Omental fat pad (tissue), 4 donors: ENCODE measurements around the gene CRPPA. TPM values are rescaled to one million over a fixed set of nuclear protein-coding genes. Genes with fewer than 3 reads are reported as not detected.

Experiments used
- ATAC-seq: fragments of 150-250 bp; one replicate; pipeline ENCODE4 v1.9.1; 2016; ENCODE audit warnings: mild to moderate bottlenecking, moderate library complexity; ENCODE audit not compliant: low FRiP score
- DNase-seq: peaks from one replicate; pipeline ENCODE4 v3.0.0-alpha.2; 2019; ENCODE audit warnings: low spot score
- total RNA-seq, 4 donors: library from RNA; depleted of rRNA; stranded (reverse); fragments of >200 nt; gene quantifications; one replicate each; pipeline ENCODE4 v1.1.0, GENCODE V29; 2016
- TF ChIP-seq, protein P1 (sequence below), 3 donors: fragments of 450-650 bp; IDR thresholded peaks; one replicate each; pipeline ENCODE4 v1.5.1; 2016 to 2017; ENCODE audit warnings: antibody characterized with exemption in 3 of 3, mild to moderate bottlenecking in 3 of 3, moderate library complexity in 2 of 3

Gene CRPPA
- total RNA-seq, 4 donors from 2014 or later = 1.3 to 2.7 (median 2.0) TPM

- TF ChIP-seq, protein P1, sequence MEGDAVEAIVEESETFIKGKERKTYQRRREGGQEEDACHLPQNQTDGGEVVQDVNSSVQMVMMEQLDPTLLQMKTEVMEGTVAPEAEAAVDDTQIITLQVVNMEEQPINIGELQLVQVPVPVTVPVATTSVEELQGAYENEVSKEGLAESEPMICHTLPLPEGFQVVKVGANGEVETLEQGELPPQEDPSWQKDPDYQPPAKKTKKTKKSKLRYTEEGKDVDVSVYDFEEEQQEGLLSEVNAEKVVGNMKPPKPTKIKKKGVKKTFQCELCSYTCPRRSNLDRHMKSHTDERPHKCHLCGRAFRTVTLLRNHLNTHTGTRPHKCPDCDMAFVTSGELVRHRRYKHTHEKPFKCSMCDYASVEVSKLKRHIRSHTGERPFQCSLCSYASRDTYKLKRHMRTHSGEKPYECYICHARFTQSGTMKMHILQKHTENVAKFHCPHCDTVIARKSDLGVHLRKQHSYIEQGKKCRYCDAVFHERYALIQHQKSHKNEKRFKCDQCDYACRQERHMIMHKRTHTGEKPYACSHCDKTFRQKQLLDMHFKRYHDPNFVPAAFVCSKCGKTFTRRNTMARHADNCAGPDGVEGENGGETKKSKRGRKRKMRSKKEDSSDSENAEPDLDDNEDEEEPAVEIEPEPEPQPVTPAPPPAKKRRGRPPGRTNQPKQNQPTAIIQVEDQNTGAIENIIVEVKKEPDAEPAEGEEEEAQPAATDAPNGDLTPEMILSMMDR (IDR thresholded peaks at IDR 0.05) = no peak
- ATAC-seq (no peak), DNase-seq (no peak)
Observed at GRCh38 chr7:16432425-16432731, 11.0 kb upstream of the CRPPA start.

DNA sequence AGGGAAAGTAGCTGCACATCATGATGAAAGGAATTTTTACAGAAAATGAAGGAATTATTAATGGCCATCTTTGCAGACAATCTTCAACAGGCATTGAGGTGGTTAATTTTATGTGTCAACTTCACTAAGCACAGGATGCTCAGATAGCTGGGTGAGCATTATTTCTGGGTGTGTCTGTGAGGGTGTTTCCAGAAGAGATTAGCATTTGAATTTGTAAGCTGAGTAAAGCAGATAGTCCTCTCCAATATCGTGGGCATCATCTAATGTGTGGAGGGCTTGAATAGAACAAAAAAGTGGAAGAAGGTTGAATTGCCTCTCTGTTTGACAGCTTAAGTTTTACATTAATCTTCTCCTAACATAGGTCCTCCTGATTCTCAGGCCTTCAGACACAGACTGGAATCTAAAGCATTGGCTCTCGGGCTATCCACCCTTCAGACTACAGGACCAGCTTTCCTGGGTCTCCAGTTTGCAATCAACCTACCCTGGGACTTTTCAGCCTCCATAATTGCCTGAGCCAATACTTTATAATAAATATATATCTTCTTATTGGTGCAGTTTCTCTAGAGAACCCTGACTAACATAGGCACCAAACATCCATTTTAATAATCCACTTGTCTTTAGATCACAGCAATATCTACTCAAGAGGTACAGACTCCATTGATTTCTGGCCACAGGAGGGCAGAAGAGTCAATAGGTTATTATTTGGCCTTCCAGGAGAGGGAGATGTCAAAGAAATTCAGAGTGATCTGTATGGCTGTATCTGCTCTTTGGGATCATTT is 10.5 kb upstream of the CRPPA start:
- TF ChIP-seq, protein P1 (IDR thresholded peaks at IDR 0.05) = no peak
- ATAC-seq (no peak), DNase-seq (no peak)

- ATAC-seq (no peak), DNase-seq (no peak)
- TF ChIP-seq, protein P1 (IDR thresholded peaks at IDR 0.05) = no peak
Observed at GRCh38 chr7:16430133-16430532, 8.8 kb upstream of the CRPPA start.

- no peak for DNase-seq
- ATAC-seq = no peak
- TF ChIP-seq, protein P1 (IDR thresholded peaks at IDR 0.05) = no peak
Observed at GRCh38 chr7:16428672-16429071, 7.3 kb upstream of the CRPPA start.

- ATAC-seq (no peak), DNase-seq (no peak)
- TF ChIP-seq, protein P1 (IDR thresholded peaks at IDR 0.05) = no peak
Observed at GRCh38 chr7:16428182-16428581, 6.8 kb upstream of the CRPPA start.

GRCh38 chr7:16423761-16424160 is 2.4 kb upstream of the CRPPA start:
- no peak for ATAC-seq
- DNase-seq = no peak
- TF ChIP-seq, protein P1 (IDR thresholded peaks at IDR 0.05) = no peak

GRCh38 chr7:16422917-16423316 is 1.6 kb upstream of the CRPPA start:
- ATAC-seq (no peak), DNase-seq (no peak)
- TF ChIP-seq, protein P1 (IDR thresholded peaks at IDR 0.05) = no peak
